Activated effector memory CD4-positive, alpha-beta T cell treated with Interleukin-2 at 50 U/mL for 16 hours (primary cell): Measurements from ENCODE around the gene SLC25A12.
"Not testable (repeated sequence)": the region's sequence is repeated elsewhere in the genome, so short reads cannot be mapped to it uniquely, and the experiment has no call there.

Experiments
- DNase-seq: peaks from one replicate; pipeline ENCODE4 v3.0.0-alpha.2; 2020

The SLC25A12 gene, protein sequence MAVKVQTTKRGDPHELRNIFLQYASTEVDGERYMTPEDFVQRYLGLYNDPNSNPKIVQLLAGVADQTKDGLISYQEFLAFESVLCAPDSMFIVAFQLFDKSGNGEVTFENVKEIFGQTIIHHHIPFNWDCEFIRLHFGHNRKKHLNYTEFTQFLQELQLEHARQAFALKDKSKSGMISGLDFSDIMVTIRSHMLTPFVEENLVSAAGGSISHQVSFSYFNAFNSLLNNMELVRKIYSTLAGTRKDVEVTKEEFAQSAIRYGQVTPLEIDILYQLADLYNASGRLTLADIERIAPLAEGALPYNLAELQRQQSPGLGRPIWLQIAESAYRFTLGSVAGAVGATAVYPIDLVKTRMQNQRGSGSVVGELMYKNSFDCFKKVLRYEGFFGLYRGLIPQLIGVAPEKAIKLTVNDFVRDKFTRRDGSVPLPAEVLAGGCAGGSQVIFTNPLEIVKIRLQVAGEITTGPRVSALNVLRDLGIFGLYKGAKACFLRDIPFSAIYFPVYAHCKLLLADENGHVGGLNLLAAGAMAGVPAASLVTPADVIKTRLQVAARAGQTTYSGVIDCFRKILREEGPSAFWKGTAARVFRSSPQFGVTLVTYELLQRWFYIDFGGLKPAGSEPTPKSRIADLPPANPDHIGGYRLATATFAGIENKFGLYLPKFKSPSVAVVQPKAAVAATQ

DNA sequence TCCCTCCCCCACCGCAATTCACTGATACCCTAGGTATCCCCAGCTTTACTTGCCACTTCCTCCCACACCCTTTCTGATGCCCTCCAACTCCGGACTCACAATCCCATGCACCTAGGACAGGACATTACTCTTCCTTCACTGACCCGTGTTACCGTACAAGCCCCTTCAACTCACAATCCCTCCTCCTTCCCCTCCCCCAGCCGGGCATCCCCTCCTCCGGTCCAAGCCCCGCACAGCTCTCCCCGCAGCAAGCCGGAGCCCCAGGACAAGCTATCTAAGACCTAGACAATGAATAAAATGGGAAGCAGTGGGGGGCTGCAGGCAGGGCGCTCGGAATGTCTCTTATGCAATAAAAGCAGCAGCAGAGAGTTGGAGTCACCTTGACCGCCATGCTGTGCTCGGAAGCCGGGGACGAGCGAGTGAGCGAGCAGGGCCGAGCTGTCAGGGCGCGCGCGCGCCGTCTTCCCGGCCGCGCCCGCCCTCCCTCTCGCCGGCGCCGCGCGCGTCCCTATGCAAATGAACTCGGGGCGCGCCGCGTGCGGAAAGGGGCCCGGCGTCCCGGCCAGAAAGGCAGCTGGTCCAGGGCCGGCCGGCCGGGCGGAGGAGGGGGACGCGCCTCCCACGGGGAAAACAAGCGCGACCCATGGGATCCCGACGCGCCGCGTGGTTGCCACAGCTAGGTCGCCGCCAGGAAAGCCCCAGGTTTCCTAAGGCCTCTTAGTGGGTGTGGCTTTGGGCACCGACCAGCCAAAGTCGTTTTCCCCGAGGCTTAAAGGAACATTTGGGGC, at the start of gene SLC25A12:
Gene SLC25A12, minus strand, starts transcription at position 421 of the 788 bp plus-strand sequence. Its CDS starts 30 bp downstream, at position 391.
- peak; percentile 66 for DNase-seq

DNA sequence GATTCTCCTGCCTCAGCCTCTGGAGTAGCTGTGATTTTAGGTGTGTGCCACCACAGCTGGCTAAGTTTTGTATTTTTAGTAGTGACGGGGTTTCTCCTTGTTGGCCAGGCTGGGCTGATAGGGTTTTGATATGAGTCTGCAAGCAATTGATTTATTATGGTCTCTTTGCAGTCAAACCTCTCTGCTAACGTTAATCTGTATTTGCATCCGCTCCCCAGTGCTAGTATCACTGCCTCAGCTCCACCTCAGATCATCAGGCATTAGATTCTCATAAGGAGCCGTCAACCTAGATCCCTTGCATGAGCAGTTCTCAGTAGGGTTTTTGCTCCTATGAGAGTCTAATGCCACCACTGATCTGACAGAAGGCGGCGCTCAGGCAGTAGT, 47.3 kb upstream of the SLC25A12 start:
- no peak for DNase-seq

DNA sequence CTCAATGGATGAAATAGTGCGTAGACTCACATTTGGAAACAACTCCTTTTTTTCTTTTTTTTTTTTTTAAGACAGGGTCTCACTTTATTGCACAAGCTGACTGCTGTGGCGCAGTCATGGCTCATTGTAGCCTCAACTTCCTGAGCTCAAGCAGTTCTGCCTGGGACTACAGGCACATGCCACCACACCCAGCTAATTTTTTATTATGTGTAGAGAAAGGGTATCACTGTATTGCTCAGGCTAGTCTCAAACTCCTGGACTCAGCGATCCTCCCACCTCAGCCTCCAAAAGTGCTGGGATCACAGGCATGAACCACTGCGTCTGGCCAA, 45.7 kb upstream of the SLC25A12 start:
- no peak for DNase-seq

DNA sequence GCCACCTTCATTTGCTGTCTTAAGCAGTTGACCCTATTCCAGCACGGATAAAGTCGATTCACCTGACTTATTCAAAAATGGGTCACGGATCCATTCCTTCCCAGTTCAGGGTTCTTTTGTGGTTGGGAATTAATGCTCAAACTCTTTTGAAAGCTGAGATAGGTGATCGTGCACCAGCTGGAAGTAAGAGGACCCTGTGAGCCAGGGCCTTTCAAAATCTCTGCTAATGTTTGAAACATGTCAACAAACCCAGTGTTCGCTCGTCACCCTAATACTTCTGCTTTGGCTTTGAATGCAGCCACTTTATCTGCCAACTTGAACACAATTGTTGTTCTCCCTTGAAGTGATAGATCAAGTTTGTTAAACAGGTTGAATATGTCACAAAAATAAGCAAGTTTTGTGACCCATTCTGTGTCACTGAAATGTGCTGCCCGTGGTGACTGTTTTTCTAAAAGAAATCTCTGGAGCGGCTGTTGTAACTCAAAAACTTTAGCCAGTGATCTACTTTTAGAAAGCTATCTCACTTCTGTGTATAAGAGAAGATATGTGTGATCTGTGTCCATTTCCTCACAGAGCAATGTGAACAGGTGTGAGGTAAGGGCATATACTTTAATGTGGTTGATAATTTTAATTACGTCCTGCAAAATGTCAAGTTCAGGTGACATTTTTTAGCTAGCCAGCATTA, 45.2 kb upstream of the SLC25A12 start:
- DNase-seq: no peak

DNA sequence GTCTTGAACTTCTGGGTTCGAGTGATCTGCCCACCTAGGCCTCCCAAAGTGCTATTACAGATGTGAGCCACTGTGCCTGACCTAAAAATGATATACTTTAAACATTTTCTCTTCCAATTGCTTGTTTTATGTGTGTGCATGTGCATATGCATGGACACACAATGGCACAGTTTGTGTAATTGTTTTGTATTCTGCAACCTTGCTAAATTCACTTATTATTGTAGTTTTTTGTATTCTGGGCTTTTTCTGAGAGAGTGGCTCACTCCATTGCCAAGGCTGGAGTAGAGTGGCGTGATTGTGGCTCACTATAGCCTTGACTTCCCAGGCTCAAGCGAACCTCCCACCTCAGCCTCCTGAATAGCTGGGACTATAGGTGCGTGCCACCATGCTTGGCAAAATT, 36.3 kb upstream of the SLC25A12 start:
- DNase-seq: no peak

DNA sequence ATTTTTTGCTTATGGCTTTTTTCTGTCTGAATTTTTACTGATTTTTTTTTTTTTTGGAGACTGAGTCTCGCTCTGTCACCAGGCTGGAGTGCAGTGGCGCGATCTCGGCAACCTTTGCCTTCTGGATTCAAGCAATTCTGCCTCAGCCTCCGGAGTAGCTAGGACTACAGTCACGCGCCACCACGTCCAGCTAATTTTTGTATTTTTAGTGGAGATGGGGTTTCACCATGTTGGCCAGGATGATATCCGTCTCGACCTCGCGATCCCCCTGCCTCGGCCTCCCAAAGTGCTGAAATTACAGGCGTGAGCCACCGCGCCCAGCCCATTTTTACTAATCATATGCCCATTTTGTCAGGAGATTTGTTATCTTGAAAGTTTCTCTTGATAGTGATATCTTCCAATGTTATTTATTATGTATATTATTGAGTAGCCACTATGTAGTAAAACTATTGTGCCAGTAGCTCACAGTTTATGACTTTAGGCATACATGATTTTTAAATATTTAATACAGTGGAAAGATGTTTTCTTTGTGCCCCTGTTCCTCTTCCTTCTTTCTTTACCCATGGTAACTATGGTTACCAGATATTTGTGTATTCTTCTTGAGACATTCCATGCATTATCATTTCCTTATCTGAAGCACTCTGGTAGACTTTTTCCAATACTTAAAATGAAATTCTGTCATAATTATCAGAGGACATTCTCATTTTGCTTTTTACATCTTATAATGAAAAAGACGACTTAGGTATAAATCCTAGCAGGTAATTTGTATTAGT, 30.3 kb upstream of the SLC25A12 start:
- DNase-seq: no peak

DNA sequence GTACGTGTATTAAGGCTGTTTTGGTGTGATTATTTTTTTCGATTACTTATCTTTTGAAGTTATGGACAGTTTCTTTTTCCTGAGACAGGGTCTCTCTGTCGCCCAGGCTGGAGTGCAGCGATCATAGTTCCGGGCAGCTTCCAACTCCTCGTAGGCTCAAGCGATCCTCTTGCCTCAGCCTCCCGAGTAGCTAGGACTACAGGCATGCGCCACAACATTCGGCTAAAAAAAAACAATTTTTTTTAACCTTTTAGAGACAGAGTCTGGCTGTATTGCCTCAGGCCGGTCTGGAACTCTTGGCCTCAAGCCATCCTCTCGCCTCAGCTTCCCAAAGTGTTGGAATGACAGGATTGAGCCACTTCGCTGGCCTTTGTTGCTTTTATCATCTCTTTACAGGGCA, 29.2 kb upstream of the SLC25A12 start:
- DNase-seq: no peak

DNA sequence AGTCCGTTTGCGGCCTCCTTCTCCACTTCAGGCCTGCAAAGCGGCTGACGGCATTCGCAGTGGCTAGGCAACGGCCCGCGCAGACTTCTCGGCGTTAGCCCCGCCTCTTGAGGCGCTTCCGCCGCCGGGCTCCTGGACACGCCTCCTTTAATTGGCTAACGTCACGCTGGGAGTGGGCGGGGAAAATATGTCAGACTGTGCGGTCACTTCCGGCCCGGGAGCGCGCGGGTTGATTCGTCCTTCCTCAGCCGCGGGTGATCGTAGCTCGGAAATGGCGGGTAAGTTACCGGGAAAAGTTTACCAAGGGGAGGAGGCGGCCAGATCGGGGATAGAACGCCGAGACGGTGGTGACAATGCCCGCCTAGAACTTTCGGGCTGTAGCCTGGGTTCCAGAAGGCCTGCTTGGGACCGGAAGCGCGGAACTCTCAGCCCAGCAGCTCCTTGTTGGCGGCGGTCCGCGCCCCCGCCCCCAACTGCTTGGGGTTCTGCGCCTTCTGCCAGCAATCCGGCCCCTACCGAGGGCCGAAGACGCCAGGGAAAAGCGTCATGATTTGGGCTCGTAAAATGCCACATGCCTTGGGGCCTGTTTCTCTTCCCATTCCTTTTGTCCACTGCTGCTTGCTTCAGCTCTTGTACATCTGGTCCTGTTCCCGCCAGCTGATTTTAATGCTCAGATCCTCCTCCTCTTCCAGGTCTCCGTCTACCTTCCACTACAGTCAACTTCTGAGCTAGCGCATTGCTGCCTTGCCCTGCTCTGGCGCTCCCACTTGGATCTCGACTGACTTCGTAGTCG, 28.4 kb upstream of the SLC25A12 start, which contains the start of gene HAT1:
Gene HAT1, plus strand, starts transcription at position 232 of the 793 bp plus-strand sequence. Its CDS starts 40 bp downstream, at position 272.
- peak; percentile 95 for DNase-seq

DNA sequence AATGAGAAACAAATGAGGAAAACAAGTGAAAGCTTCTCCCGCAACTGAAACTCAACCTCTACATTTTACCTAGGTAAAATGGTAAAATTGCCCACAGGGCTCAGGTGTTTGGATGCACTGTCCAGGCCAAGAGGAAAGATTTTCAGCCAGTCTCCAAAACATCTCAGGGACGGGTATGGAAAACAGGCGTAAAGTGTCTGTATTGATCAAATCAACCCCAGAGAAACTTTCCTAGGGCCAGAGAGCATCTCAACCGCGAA, 27.9 kb upstream of the SLC25A12 start:
- DNase-seq: no peak

DNA sequence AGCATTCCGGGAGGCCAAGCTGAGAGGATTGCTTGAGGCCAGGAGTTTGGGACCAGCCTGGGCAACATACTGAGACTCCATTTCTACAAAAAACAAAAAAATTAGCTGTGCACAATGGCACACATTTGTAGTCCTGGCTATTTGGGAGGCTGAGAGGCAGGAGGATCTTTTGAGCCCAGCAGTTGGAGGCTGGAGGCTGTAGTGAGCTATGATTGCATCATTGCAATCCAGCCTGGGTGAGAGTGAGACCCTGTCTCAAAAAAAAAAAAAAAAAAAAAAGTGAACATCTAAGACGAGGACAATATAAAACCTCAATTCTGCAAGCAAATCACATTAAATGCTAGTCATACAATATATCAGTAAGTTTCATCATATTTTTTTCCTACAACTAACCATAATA, 25.4 kb upstream of the SLC25A12 start:
- DNase-seq: no peak

DNA sequence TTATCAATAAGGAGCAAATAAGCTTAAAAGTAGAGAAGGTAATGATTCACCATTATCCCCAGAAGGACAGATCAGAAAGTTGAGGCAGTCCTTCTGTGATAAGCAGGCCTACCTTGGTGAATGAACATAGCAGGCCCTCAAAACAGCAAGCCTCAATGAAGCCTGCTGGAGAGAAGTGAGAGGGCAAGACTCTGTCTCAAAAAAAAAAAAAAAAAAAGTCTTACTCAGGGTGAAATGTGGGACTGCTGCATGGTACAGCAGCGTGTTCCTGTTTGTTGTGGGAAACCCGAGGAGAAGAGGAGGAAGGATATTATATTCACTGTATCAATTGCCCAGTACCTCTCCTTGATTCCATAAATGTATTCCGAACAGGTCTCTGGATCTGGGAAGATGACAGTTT, 19.5 kb upstream of the SLC25A12 start:
- DNase-seq: no peak

DNA sequence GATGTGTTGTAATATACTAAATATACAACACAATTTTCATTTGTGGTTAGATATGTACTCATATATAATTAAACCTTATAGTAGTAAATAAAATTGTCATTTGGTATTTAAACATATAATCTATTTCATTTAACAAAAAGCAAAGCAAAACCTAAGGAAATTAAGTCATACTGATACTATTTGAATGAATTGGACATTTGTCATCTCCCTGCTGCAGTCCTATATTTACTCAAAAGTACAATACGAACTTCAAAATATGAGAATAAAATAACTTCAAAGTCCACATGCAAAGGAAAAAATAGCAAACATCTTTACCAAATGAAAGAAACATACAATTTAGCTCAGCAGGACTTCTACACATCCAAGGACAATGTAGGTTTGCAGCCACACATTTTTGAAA, 16.4 kb upstream of the SLC25A12 start:
- DNase-seq: no peak

DNA sequence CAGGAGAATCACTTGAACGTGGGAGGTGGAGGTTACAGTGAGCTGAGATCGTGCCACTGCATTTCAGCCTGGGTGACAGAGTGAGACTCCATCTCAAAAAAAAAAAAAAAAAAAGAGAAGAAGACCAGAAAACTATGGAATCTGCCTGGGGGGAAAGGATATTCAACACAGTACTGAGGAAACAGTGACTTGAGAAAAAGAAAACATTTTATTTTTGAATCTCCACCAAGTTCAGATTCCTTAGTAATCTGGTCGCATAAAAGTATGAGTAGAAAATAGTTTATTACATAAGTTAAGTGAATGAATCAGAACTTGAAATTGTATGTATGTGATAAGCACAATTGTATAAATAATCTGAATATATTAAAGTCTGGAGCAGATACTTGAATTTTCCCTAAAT, 15.2 kb upstream of the SLC25A12 start:
- DNase-seq: no peak

DNA sequence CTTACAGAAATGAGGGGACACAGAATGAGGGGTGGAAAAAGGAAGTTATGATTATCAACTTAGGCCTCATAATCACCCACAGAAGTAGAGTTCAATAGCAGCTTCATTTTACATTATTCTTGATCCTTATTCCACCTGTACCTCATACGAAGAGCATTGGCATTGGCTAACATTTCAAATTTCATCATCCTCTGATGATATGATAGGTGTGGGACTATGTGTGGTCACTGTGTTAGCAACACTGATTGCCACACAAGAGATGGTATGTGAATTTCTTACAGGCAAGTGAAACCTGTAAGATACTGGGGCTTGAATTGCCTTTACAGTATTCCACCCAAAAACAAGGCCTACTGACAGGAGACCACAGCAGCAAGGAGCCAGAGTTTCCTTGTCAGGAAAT, 14.2 kb upstream of the SLC25A12 start:
- no peak for DNase-seq

DNA sequence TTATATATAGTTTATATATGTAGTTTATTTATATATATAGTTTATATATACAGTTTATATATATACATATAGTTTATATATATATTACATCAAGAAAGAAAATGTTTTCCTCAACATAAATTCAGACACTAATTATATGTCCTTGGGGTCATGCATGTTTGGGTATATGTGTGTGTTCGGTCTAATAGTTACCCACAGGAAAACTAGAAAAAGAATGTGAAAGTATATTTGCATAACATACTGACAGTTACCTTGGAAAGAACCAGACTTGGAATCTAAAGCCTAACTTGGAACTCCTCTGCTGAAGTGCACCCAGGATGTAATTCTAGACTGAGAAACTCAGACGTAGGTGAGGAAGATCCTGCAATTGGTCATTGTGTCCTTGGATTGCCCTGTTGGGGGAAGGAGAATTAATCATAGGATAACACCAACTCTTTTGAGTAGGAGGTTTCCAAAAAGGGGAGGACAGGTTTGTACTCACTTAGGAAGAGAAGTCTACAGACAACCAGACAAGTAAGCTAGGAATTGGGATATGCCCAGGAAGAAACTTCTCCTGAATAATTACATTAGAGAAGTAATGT, 8.9 kb upstream of the SLC25A12 start:
- DNase-seq: no peak

DNA sequence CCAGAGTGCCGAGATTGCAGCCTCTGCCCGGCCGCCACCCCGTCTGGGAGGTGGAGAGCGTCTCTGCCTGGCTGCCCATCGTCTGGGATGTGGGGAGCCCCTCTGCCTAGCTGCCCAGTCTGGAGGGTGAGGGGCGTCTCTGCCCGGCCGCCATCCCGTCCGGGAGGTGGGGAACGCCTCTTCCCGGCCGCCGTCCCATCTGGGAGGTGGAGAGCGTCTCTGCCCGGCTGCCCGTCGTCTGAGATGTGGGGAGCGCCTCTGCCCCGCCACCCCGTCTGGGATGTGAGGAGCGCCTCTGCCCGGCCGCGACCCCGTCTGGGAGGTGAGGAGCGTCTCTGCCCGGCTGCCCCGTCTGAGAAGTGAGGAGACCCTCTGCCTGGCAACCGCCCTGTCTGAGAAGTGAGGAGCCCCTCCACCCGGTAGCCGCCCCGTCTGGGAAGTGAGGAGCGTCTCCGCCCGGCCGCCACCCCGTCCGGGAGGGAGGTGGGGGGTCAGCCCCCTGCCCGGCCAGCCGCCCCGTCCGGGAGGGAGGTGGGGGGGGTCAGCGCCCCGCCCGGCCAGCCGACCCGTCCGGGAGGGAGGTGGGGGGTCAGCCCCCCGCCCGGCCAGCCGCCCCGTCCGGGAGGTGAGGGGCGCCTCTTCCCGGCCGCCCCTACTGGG, 5.7 kb upstream of the SLC25A12 start:
- not testable (repeated sequence) for DNase-seq

DNA sequence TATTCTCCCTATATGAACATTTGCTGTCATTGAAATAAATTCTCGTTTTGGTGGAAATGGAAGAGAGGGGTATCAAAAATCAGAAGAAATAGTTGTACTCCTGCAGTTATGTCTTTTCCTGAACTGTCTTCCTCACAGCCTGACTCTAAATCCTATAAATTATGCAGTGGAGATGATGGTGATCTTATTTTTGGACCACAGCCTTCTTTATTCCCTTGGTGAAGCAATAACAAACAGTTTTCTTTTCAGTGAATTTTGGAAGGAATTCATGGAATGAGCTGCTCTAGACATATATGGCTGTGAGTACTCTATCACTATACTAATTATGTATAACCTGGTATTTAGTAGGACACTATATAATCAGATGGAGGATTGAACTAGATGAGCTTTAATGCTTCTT, 1.7 kb upstream of the SLC25A12 start:
- no peak for DNase-seq

DNA sequence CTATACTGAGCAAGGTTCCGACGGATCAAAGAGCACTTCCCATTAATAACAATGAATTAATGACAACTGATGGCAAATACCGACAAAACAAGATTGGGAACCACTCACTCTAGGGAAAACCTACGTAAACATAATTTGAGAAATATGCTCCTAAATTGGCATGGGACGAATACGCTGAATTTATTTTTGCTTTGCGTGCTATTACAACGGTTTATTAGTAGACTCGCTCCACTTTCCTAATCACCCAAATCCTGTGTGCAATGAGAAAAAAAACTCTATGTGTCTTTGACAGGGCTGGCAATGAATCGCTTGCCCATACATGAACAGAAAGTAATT, 536 bp upstream of the SLC25A12 start:
- no peak for DNase-seq

DNA sequence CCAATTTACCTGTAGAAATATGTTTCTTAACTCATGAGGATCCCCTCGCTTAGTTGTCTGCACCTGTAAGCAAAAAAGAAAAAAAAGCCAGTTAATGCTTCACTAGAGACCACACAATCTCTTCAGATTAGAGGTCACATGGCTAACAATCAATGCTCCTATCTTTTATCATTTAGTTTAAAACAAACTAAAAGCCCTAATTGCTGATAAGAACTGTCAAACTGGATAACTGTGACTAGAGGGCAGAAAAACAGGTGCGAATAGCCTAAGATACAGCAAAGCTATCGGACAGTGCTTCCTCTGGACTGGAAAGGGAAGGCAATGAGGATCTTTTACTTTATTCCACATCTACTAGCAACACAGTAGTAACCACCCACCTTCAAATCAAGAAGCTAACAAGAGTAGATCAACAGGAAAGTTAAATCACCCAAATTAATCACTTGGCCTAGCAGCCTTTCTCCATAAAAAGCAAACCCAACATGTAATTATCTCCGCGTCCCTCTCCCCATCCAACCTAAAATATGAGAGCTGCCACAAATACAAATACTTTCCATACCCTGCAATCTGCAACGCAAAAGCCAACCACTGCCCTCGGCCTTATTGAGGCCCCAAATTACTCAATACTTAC, 734 bp downstream of the SLC25A12 start:
- no peak for DNase-seq

DNA sequence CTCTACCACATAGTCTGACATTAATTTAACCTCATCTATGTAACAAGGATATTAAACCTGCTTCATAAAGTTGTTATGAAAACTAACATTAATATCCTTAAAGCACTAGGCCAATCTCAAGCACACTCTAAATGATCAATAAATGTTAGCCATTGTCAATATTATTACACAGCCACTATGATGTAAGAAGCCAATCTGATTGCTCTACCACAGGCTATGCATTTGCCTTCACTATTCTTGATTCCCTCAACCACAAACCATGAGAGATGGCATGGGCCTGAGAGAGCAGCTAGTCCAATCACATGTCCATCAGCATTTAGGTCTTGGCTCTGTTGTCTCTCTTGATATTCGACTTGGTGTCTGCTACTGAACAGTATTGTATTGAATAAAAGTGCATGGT, 4.2 kb downstream of the SLC25A12 start:
- DNase-seq: no peak

DNA sequence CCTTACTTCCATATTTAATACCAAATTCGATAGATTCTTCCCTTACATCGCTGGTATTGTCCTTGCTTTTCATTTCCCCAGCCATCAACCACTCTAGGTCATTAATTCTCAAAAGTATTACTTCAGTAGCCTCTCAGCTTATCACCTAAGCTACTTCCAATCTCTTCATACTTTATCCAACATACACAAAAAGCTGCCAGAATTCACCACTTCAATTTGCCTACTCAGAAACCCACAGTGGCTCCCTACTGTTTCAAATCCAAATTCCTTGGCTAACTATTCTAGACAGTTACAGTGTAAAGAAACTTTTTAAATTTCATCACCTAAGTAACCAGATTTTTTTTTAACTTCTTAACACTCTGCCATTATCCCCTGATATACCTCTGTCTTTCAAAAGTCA, 4.7 kb downstream of the SLC25A12 start:
- no peak for DNase-seq
